GM19395 (cell line): ENCODE results near the gene ABI3BP.

Source experiments
- ATAC-seq: cut with Tn5 transposase; IDR thresholded peaks from one replicate; pipeline ENCODE4 v1.9.1; 2021; ENCODE audit warnings: mild to moderate bottlenecking, moderate library complexity; ENCODE audit not compliant: unreplicated experiment

The ABI3BP gene

GRCh38 chr3:100745617-100746016 lies 247.6 kb downstream of the ABI3BP start:
- ATAC-seq, result no peak

GRCh38 chr3:100744671-100745070 lies 248.6 kb downstream of the ABI3BP start:
- no peak for ATAC-seq

- ATAC-seq, result no peak
Measured at GRCh38 chr3:100743535-100743934, 249.7 kb downstream of the ABI3BP start.

GRCh38 chr3:100740207-100740606 lies 253.0 kb downstream of the ABI3BP start:
- no peak for ATAC-seq

- no peak for ATAC-seq
Measured at GRCh38 chr3:100737334-100737733, 255.9 kb downstream of the ABI3BP start.

- no peak for ATAC-seq
Measured at GRCh38 chr3:100732435-100732834, 260.8 kb downstream of the ABI3BP start.

- ATAC-seq, result peak; percentile 79
Measured at GRCh38 chr3:100730524-100730923, 262.7 kb downstream of the ABI3BP start.

GRCh38 chr3:100726706-100727105 lies 266.5 kb downstream of the ABI3BP start:
- no peak for ATAC-seq

- no peak for ATAC-seq
Measured at GRCh38 chr3:100725935-100726513, 267.2 kb downstream of the ABI3BP start.

- ATAC-seq, result no peak
Measured at GRCh38 chr3:100720426-100720825, 272.8 kb downstream of the ABI3BP start.

- no peak for ATAC-seq
Measured at GRCh38 chr3:100719136-100719535, 274.1 kb downstream of the ABI3BP start.

GRCh38 chr3:100717637-100718487 lies 275.4 kb downstream of the ABI3BP start:
- ATAC-seq, result no peak

GRCh38 chr3:100717063-100717462 lies 276.2 kb downstream of the ABI3BP start:
- no peak for ATAC-seq

GRCh38 chr3:100715176-100715575 lies 278.0 kb downstream of the ABI3BP start:
- ATAC-seq, result no peak

- ATAC-seq, result peak; percentile 55
Measured at GRCh38 chr3:100710261-100710968, 282.8 kb downstream of the ABI3BP start.

- no peak for ATAC-seq
Measured at GRCh38 chr3:100709842-100710260, 283.4 kb downstream of the ABI3BP start.

- ATAC-seq, result peak; percentile 95
Measured at GRCh38 chr3:100708989-100709841, 284.0 kb downstream of the ABI3BP start, which contains the start of gene TFG. TSS of gene TFG (plus strand) at chr3:100709494. CDS start at chr3:100713686, 4,192 bp downstream.

- ATAC-seq, result no peak
Measured at GRCh38 chr3:100708644-100708988, 284.6 kb downstream of the ABI3BP start.

GRCh38 chr3:100706365-100706764 lies 286.9 kb downstream of the ABI3BP start:
- ATAC-seq, result no peak

GRCh38 chr3:100703865-100704264 lies 289.4 kb downstream of the ABI3BP start:
- no peak for ATAC-seq

GRCh38 chr3:100702980-100703345 lies 290.3 kb downstream of the ABI3BP start:
- peak; percentile 12 for ATAC-seq
